Activated CD8-positive, alpha-beta memory T cell treated with anti-CD3 and anti-CD28 coated beads for 1 hour (primary cell): ENCODE data around the gene KIRREL3.

Source experiments
- DNase-seq, 2 donors: peaks; one replicate each; pipeline ENCODE4 v3.0.0-alpha.2; 2020; ENCODE audit warnings: low read depth in 1 of 2; ENCODE audit errors: extremely low read depth in 1 of 2

The KIRREL3 gene

DNA sequence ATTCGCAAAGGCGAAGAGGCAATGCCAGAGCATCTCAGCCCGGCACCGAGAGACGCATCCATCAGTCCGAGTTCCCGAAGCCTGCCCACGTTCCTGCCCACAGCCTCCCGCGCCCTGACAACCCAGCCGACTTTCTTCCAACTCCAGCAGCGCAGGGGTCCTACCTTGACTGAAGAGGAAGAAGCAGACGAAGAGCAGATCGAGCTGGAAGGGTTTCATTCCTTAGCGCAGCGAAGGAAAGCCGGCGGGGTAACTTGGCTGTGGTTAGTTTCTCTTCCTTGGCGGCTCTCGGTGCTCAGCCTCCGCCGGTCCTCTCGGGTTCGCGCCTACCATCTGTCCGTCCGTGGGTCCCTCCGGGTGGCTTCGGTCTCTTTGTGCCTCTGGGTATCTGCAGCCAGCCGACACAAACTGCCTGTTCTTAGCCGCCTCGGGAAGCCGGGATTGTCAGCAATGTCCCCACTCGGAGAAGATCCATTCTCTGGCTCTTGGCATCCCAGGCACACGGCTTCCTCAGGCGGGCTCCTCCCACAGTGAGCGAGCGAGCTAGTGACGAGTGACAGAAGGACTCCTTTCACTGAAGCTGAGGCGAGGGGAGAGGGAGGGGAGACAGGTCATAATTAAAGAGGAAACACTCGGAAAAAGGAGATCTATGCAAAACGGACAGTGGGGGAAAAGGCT is at the start of gene KIRREL3:
Gene KIRREL3, minus strand, starts transcription at position 480 of the 678 bp plus-strand sequence.
- DNase-seq: no peak

DNA sequence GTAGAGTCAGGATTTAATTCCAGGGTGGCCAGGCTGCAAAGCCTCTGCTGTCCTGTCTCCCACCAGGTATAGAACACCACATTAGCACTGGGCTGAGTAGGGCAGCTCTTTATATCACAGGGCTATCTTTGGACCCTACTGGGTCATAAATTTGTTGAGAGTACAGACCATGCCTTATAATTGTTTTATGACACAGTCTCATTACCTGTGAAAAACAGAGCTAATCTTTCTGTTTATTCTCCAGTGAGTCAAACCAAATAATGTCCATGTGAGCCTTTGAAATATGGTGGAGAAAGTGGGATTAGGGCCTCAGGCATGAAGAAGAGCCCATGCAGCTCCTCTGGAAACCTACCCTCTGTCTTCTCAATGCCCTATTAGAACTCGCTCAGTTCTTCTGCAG is 49.6 kb upstream of the KIRREL3 start:
- no peak for DNase-seq

DNA sequence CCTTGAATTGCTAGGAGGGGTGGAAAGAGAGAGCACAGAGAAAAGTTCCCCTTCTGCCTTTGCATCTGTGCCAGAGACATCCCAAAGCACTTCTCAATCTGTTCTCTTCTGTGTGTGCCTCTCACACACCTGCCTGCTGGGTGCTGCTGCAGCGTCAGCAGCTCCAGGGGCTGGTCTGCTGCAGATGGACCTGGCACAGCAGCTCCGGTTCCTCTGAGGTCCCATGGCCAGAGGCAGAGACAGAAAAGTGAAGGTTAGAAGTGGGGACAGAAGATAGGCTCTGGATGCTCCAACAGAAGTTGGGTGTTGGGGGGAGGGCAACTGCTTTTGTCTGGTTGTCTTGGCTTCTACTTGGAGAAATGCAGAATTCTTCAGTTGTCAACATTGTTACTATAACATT is 48.9 kb upstream of the KIRREL3 start:
- no peak for DNase-seq

DNA sequence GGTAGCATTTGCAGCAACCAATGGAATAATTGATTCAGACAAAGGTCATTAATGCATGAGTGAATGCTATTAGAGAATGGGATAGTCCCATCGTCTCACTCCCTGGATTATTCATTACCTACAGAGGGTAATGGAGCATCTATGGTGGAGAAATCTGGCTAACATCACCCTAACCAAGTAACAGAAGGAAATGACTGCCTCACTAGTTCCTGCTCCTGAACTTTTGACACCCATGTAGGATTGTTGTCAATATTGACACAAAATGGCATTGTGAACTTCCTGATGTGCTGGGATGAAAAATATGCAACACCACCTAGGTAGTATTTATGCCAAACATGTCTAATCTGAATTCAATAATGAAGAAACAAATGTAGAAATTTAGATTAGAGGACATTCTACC is 44.0 kb upstream of the KIRREL3 start:
- no peak for DNase-seq

DNA sequence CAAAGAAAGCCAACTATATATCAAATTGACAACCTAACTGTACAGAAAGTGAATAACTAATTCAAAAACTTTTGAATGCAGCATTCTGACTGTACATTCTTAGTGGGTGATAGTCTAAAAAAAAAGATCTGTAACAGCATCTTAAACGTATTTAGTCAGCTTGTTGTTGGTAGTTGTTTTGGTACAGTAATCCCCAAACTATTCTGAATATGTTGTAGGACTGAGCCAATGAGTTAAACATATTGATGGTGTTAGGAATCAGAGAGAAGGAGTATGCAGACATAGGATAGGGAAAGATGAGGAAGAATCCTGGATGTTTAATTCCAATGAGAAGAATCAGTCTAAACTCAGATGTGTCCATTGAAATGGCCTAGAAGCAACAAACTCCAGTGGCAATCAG is 41.9 kb upstream of the KIRREL3 start:
- no peak for DNase-seq

DNA sequence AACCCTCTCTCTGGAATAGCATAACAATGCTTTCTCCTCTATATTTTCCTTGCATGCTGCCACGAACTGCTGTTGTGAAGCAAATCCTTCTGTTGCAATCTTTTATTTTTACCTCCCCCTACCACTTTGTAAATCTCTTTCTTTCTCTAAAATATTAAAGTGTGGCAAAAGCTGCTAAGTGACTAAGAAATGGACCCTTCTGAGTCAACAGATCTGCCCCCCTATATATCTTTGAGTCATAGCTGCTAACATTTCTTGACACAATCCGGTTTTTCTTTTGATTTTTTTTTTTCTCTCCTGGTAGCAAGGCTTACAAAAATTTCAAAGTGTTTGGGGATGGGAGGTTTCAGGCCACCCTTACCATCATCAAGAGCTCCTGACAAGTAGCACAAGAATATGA is 39.0 kb upstream of the KIRREL3 start:
- no peak for DNase-seq

DNA sequence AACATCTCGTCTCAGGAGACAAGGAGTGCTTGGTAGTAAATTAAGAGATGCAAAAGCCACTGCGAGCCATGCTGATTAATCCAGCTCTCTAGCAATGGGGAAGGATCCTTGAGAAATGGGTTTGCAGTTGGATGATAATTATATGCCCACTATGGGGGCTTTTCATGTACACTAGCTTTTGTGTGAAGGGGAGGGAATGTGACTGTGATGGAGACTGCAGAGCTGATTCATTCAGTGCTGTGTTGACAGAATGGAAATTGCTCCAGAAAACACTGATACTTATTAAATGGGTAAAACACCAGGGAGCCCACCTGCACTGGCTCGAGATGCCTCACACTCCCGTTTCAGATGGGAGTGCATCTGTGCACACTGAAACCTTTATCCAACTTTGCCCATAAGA is 37.0 kb upstream of the KIRREL3 start:
- no peak for DNase-seq

DNA sequence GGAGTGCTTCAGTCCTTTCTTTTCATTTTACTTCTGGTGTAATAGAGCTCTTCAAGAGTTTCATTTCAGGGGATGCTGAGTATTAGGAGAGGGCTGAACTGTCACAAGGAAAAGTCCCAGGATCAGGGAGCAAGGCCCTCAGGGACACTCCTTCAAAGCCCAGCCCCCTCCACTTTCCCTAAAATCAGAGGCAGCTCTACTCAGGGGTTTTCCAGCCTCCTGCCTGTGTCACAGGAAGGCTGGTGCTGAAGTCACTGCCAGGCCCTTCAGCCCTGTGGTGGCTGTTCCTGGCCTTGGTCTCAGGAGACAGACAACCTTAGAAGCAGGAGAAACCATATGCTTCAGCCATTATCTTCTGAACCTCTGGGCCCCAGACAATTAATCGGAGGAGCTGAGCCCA is 36.4 kb upstream of the KIRREL3 start:
- no peak for DNase-seq

DNA sequence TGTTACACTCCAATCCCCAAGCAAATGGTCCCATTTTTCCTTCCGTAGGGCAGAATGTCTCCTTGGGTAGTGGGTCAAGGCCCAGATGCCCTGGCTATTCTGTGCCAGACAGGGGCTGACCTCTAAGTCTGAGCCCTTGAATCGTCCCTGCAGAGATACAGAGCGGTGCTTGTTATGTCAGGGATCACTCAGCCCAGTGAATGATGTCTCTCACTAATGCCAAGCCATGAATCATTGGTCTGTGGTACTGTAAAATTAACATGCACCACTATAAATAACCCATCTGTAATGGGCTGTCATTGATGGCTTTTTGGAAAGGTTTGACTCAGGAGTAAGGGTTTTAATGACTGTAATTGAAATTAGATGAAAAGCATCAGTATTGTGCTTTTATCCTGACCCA is 35.3 kb upstream of the KIRREL3 start:
- DNase-seq: no peak

DNA sequence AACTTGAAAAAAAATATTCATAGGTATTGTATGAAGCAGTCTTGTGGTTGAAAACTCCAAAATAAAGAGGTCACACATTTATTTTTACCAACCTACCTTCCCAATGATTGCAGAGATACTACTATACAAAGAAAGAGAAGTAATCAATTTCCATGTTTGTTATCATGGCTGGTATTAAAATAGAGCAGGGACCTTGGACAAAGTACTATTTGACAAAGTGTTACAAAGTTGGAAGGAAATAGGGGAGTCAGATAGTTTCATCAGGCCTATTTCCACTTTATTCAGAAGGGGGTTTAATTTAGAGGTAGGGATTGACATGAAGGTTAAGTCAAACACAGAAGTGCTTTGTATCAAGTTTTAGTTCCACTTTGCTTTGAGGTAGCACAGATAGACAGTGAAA is 34.4 kb upstream of the KIRREL3 start:
- no peak for DNase-seq

DNA sequence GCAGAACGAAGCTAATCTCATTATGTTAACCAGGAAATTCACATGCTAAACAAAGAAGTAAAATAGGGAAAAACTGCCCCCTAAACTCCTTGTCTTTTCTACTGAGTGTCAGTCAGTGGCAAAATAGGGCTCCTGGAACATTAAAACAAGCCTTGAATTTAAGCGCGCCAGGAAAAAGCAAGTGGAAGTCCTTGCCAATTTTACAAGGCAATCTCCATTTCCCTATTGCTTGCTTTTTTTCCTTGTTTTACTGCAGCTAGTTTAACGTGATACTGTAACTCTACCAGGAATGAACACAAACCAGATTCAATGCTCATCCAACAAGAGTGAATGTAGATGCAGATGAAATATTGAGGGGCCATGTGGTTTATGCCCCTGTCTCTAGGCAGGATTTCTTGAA is 28.1 kb upstream of the KIRREL3 start:
- no peak for DNase-seq

DNA sequence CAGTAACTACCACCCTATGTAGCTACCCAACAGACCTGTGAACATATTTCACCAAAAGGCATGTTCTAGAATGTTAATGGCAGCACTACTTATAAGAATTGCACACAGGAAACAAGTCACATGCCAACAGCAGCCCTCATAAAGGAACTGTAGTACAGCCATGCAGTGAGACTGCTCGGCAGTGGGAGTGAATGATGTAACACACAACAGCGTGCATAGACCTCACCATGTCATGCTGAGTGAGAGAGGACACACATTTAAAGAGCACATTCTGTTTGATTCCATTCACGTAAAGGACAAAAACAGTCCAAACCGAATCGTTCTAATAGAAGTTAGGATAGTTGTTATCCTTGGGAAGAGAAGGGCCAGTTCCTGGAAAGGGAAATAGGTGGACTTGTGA is 27.2 kb upstream of the KIRREL3 start:
- DNase-seq: no peak

DNA sequence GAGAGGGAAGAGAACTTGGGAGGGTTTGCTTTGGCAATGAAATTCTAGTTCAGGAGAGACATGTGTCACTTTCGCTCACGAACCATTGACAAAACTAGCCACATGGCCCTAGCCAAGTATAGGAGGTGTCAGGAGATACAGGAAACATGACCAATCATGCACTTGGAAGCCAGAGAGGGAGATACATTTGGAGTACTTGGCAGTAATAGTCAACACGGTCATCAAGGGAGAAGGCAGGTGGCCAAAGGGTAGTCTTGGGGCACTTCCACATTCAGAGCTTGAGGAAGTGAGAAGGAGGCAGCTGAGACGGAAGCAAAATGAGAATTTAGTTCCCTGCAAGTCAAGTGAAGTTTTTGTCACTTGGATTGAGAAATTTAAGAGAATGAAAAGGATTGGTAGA is 26.4 kb upstream of the KIRREL3 start:
- no peak for DNase-seq

DNA sequence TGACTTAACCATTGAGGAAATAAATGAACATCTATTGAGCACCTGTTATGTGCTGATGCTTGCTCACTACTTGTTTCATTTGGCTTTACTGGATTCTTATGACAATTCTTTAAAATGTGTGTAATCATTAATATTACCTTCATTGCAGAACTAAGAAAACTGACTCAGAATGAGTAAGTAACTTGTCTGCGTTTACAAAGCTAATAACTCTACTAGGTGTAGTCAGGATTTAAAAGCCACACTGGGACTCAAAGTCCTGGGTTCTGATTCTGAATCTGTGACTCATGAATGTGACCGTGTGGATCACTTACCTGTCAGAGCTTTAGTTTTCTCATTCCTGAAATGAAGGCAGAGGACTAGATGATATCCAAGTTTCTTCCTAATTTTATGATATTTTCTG is 23.4 kb upstream of the KIRREL3 start:
- DNase-seq: no peak

DNA sequence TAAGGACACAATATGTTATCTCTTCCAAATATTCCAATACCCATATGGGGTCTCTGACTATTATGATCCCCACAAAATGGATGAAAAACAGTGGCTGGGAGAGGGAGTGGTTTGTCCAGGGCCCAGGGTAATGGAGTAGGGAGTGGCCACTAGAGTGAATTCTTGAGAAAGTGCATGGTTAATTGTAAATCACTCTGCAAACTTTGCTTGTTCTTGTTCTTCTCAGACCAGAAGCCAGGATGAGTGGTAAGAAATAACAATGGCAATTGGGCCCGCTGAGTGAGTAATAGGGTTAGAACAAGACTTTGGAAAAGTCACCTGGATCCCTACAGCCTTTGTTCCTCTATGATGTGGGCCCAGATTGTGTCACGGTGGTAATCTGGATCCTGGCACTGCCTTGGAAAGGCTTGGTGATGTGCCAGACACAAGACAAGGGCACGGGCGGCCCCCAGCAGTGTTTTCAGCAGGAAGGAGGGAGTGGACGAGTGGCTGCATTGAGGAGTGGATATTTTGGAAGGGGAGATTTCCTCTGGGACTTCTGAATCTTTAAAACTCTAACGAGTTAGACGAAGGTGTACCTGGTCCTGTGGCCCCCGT is 18.2 kb upstream of the KIRREL3 start:
- no peak for DNase-seq

DNA sequence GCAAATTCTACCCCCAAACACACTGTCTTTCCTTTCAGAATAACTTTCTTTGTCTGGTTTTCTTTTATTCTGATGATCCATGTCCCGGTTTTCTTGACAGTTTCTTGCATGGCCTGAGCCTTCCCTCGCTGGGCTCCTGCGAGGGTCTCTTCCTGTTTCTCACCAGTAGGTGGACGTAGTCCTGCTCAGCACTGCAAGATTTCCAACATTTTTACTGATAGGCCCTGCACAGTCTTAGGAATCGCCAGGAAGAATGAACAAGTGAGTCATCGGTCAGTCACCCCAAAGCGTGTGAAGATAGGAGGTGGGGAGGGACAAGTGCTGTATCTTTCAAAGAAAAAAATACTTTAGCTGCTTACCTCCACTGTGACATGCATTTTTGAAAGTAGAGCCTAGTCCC is 16.9 kb upstream of the KIRREL3 start:
- no peak for DNase-seq

DNA sequence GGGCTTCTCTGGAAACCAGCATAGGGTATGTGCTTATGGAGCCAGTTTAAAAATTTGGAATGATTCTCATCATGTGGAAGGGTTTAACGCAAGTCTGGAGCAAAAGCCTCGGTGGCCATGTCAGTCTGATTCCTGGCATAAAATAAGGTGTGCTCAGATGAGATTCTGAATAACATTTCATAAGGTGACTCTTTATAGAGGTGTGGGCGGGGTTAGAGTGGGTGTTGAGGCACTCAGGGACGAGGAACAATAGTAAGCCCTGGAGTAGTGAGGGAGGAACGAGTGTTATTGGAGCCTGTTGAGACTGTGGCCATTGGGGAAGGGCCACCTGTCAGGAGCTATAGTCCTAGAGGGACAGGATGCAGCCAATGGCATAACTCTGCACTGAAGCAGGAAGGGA is 13.0 kb upstream of the KIRREL3 start:
- DNase-seq: no peak

DNA sequence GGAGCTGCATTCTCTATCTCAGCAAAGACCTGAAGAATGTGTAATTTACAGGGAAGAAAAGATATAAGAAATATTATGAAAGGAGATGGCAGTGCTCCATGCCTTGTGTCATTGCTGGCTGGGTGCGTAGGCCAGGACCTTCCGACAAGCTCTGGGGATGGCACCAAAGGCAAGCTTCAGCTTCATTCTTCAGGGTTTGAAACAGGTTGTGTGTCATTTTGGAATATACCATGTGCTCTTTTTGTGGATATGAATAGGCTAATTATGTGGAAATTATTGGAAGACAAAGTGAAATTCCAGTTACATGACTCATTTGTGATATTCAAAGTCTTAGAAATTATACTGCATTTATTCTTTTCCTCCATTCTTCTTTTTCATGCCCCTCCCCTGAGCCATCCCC is 5.7 kb upstream of the KIRREL3 start:
- DNase-seq: no peak

DNA sequence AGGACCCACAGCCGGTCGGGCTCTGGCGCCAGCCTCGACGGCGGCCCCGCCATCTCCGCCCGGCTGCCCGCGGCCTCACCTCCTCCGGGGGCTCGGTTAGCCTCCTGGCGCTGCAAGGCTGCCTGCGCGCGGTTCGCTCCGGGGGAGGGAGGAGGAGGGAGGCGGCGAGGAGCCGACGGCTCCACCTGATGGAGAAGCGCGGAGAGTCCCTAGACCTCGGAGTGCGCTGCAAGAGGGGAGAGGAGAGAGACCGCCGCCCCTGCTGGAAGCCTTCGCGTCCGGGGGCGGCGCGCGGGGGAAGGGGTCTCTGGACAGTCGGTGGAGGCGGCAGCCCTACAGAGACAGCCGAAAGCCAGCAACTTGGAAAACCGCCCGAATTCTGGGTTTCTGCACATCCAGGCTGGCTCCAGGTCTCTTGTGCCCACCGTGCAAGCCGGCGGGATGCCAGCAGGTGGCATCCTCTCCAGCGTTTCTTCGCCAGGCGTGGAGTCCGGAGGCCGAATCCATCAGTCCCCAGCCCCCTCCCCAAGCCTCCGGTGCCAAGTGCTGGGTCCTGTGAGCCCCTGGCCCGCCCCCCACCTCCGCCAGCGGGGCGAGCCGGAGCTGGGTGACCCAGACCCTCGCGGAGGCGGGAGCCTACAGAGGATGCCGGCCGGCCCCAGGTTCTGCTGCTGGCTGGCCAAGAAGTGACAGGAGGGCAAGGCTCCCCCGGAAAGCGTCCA is 2.9 kb upstream of the KIRREL3 start:
- no peak for DNase-seq

DNA sequence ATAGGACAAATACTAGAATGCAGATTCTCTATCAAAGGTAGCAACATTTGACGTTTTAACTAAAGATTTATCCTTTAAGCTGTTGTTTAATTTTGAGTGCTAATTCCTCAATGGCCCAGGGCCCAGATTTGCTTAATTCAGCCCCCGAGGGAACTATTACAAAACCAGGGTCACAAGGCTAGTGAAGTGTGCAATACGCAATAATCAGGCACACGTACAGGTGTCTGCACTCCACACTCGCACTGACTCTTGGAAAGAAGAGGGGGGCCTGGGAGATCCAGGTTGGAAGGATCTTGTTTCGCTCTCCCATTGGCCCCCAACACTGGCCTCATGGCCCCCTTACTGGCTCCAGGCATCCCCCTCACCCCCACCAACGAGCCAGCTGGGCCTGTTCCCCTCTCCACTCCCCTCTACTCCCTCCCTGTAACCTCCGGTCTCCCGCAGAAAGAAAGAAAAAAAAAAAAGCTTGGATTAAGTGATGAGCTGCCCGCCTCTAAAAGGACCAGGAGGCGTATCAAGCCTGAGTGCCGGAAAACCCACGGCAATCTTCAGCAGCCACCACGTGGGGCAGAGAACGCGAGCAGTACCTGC is 2.2 kb upstream of the KIRREL3 start:
- DNase-seq: no peak

DNA sequence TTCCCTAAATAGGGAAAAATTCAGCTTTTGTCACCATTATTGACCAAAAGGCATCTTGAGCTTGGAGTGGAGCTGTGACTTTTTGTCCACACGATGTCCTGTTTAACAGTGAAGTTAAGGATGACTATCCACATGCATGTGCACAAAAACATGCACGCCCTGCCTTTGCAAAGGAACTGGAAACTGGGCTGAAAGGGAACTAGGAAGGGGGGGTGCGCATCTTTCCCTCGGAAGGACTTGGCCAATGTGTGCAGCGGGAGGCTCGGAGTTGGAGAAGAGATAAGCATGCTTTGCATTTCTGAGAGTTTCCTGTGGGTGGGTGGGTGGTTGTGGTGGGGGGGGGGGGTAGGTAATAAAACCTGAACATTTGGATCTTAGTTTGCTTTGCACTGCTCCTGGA is 411 bp upstream of the KIRREL3 start:
- DNase-seq: no peak

DNA sequence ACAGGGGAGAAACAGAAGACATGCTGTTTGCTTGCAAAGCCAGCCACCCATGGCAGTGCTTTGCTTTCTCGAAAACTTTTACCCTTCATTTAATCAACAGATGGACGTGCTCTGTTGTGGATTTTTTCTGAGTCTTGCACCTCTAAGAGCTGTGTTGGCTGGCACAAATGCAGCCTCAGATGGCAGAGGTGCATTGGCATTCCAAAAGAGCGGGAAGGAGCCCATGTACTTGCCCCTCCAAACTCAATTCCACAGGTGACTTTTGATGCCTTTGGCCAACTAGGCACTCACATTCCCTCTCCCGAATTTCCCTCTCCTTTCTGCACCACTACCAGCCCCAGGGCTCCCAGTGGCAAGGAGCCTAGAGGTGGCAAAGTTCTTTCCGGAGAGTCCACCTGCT is 1.2 kb downstream of the KIRREL3 start:
- DNase-seq: no peak
